Activated naive CD8-positive, alpha-beta T cell treated with anti-CD3 and anti-CD28 coated beads, Interleukin-2, amount 50 U/mL, for 24 hours (primary cell): ENCODE data around the gene GBX1.

Experiments used
- ATAC-seq: fragments of 150-1000 bp; cut with Tn5 transposase; one replicate; pipeline ENCODE4 v1.10.0; 2021
- DNase-seq: peaks from one replicate; pipeline ENCODE4 v3.0.0; 2021
- H3K27ac Mint-ChIP-seq: one replicate; pipeline ENCODE4 v1.8.0; 2021; ENCODE audit warnings: mild to moderate bottlenecking, mixed read lengths
- H3K27me3 Mint-ChIP-seq: one replicate; pipeline ENCODE4 v1.8.0; 2021; ENCODE audit warnings: mixed read lengths
- H3K36me3 Mint-ChIP-seq: one replicate; pipeline ENCODE4 v1.8.0; 2021; ENCODE audit warnings: low read depth, mixed read lengths
- H3K4me1 Mint-ChIP-seq: one replicate; pipeline ENCODE4 v1.8.0; 2021; ENCODE audit warnings: mixed read lengths
- H3K4me3 Mint-ChIP-seq: one replicate; pipeline ENCODE4 v1.8.0; 2021; ENCODE audit warnings: mild to moderate bottlenecking, moderate library complexity, mixed read lengths
- H3K9me3 Mint-ChIP-seq: one replicate; pipeline ENCODE4 v1.8.0; 2021; ENCODE audit warnings: mixed read lengths

The GBX1 gene

DNA sequence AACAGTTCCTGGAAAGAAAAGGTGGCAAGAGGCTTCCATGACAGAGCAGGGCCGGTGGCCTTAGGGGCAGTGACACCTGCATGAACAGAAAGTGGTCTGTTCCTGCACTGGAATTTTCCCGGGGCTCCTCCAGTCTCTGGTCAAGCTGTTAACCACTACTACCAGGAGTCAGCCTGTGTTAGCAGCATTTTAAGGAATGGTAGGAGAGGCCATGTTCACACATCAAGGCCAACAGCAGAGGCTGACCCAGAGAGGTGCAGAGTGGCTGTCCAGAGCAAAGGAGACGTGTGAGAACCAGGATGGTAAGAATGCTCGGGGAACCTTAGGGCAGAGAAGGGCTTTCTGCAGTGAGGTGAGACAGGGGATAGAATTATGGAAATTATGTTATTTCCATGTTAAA is 34.3 kb upstream of the GBX1 start:
- Mint-ChIP-seq H3K27ac (no peak overlapping the region), H3K4me3 (no peak overlapping the region), H3K36me3 (no peaks in the 10 kb centered on the region), H3K4me1 (peaks cover 8% of the 10 kb centered on the region), H3K9me3 (no peaks in the 10 kb centered on the region), H3K27me3 (peaks cover 9% of the 10 kb centered on the region)
- DNase-seq (no peak), ATAC-seq (no peak)

- Mint-ChIP-seq H3K4me3 (no peak overlapping the region), H3K36me3 (no peaks in the 10 kb centered on the region), H3K9me3 (no peaks in the 10 kb centered on the region), H3K4me1 (peaks cover 5% of the 10 kb centered on the region), H3K27ac (no peak overlapping the region), H3K27me3 (peaks cover 9% of the 10 kb centered on the region)
- no peak for DNase-seq
- no peak for ATAC-seq
Observed at GRCh38 chr7:151201344-151201743, 33.9 kb upstream of the GBX1 start.

DNA sequence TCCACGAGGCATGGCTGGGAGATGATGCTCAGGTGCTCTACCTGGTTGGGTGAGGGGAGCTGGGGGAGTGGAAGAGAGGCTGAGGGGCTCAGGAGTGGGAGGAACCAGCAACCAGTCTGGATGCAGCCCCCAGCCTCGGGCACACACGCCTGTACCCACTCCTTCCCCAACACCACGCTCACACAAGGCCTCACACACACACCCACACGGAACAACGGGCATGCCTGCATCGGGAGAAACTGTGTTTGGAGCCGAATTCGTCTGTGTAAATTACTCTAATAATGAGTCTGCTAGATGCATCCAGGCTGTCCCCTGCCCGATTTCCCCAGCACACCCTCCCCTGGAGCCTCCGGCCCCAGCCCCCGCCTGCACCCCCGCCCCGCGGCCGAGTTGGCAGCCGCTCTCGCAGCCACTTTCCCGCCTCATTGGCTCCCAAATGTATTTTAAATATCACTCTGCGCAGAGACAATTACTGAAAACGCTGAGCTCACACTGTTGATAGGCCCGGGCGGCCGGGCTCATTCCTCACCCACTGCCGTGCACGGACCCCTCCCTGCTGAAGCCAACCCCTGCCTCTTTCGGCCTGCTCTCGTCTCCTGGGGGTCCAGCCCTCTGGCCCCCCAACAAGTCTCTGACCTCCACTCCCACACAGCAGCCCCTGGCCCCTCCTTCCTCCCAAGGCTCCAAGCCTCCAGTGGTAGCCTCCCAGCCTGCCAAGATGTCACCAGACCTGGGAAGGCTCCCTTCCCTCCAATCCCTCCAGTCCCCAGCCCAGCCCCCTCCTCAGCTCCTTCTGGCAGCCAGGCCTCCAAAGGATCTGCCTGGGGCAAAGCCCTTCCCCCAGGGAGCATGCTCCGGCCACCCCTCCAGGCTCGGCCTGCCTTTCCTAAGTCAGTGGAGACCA is 31.7 kb upstream of the GBX1 start:
- H3K27me3 Mint-ChIP-seq = peaks cover 5% of the 10 kb centered on the region
- H3K4me1 Mint-ChIP-seq = no peaks in the 10 kb centered on the region
- H3K9me3 Mint-ChIP-seq = no peaks in the 10 kb centered on the region
- ATAC-seq (no peak), DNase-seq (no peak)
- H3K4me3 Mint-ChIP-seq = no peak overlapping the region
- no peaks in the 10 kb centered on the region for H3K36me3 Mint-ChIP-seq
- H3K27ac Mint-ChIP-seq = no peak overlapping the region

DNA sequence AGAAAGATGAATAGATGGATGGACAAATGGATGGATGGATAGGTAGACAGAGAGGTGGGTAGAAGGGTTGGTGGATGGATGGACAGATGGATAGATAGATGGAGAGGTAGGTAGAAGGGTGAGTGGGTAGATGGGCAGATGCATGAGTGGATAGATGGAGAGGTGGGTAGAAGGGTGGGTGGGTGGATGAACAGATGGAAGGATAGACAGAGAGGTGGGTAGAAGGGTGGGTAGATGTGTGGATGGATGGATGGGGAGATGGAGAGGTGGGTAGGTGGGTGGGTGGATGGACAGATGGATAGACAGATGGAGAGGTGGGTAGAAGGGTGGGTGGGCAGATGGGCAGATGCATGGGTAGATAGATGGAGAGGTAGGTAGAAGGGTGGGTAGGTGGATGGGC is 30.4 kb upstream of the GBX1 start:
- Mint-ChIP-seq H3K27ac (no peak overlapping the region), H3K36me3 (no peaks in the 10 kb centered on the region), H3K9me3 (no peaks in the 10 kb centered on the region), H3K4me1 (no peaks in the 10 kb centered on the region), H3K27me3 (peaks cover 2% of the 10 kb centered on the region), H3K4me3 (no peak overlapping the region)
- ATAC-seq (no peak), DNase-seq (no peak)

DNA sequence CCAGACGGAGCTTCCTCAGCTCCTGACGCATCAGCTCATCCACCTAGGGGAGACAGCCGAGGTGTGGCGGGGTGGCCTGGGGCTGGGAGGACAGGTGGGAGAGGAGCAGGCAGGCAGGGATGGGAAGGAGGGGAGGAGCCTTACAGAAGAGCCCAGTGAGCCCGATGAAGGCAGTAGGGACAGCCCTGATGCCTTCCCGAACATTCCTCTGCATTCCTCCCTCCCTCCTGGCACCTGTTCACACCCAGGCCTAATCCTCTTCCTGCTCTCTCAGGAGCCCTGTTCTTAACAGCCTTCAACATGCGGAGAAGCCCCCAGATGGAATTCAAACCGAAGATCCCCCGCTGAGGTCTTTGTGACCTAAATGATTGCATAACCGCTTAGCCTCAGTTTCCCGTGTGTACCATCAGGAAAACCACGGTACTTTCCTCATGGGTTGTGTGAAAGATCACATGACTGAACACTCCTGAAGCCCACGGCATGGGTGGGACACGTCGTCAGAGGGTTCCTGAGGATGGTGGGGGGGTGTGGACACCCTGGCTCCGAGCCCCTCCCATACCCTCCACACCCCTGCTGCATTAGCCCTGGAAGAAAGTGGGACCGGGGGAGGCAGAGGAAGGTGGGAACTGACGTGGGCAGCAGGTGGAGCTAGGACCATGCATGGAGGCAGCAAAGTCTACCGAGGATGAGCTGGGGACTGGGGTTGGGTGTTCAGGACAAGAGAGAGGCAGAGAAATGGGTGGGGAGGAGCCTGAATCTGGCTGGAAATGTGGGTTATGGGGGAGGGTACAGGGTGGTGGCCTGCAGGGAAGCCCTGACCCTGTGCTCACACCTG is 28.3 kb upstream of the GBX1 start:
- Mint-ChIP-seq H3K27me3 (peaks cover 2% of the 10 kb centered on the region), H3K36me3 (no peaks in the 10 kb centered on the region), H3K9me3 (no peaks in the 10 kb centered on the region), H3K4me1 (no peaks in the 10 kb centered on the region), H3K4me3 (no peak overlapping the region), H3K27ac (no peak overlapping the region)
- DNase-seq = no peak
- ATAC-seq = no peak

GRCh38 chr7:151194188-151194587 is 26.7 kb upstream of the GBX1 start:
- H3K27ac Mint-ChIP-seq = no peak overlapping the region

GRCh38 chr7:151193203-151193978 is 25.9 kb upstream of the GBX1 start:
- H3K36me3 Mint-ChIP-seq = no peaks in the 10 kb centered on the region
- H3K27me3 Mint-ChIP-seq = peaks cover 2% of the 10 kb centered on the region
- DNase-seq (no peak), ATAC-seq (no peak)
- no peaks in the 10 kb centered on the region for H3K9me3 Mint-ChIP-seq
- H3K4me3 Mint-ChIP-seq = no peak overlapping the region
- H3K4me1 Mint-ChIP-seq = no peaks in the 10 kb centered on the region
- no peak overlapping the region for H3K27ac Mint-ChIP-seq

More at GRCh38 chr7:151194188-151194587, 26.7 kb upstream of the GBX1 start:
- Mint-ChIP-seq H3K4me1 (no peaks in the 10 kb centered on the region), H3K36me3 (no peaks in the 10 kb centered on the region), H3K27me3 (peaks cover 2% of the 10 kb centered on the region), H3K4me3 (no peak overlapping the region), H3K9me3 (no peaks in the 10 kb centered on the region)
- no peak for ATAC-seq
- DNase-seq = no peak

- Mint-ChIP-seq H3K4me3 (no peak overlapping the region), H3K36me3 (no peaks in the 10 kb centered on the region), H3K9me3 (no peaks in the 10 kb centered on the region), H3K27ac (no peak overlapping the region), H3K4me1 (no peaks in the 10 kb centered on the region), H3K27me3 (peaks cover 2% of the 10 kb centered on the region)
- ATAC-seq (no peak), DNase-seq (no peak)
Observed at GRCh38 chr7:151192002-151192539, 24.6 kb upstream of the GBX1 start.

GRCh38 chr7:151191544-151191943 is 24.1 kb upstream of the GBX1 start:
- DNase-seq = no peak
- Mint-ChIP-seq H3K9me3 (no peaks in the 10 kb centered on the region), H3K27me3 (peaks cover 2% of the 10 kb centered on the region), H3K4me3 (no peak overlapping the region), H3K36me3 (no peaks in the 10 kb centered on the region), H3K27ac (no peak overlapping the region), H3K4me1 (no peaks in the 10 kb centered on the region)
- no peak for ATAC-seq

GRCh38 chr7:151189038-151189437 is 21.5 kb upstream of the GBX1 start:
- Mint-ChIP-seq H3K27ac (no peak overlapping the region), H3K27me3 (no peaks in the 10 kb centered on the region), H3K4me3 (no peak overlapping the region), H3K4me1 (no peaks in the 10 kb centered on the region), H3K36me3 (no peaks in the 10 kb centered on the region), H3K9me3 (no peaks in the 10 kb centered on the region)
- no peak for ATAC-seq
- DNase-seq = no peak

GRCh38 chr7:151188252-151188542 is 20.7 kb upstream of the GBX1 start:
- H3K4me1 Mint-ChIP-seq = no peaks in the 10 kb centered on the region
- H3K27ac Mint-ChIP-seq = no peak overlapping the region
- no peak for DNase-seq
- no peak for ATAC-seq
- no peak overlapping the region for H3K4me3 Mint-ChIP-seq
- H3K27me3 Mint-ChIP-seq = no peaks in the 10 kb centered on the region
- no peaks in the 10 kb centered on the region for H3K36me3 Mint-ChIP-seq
- H3K9me3 Mint-ChIP-seq = no peaks in the 10 kb centered on the region

DNA sequence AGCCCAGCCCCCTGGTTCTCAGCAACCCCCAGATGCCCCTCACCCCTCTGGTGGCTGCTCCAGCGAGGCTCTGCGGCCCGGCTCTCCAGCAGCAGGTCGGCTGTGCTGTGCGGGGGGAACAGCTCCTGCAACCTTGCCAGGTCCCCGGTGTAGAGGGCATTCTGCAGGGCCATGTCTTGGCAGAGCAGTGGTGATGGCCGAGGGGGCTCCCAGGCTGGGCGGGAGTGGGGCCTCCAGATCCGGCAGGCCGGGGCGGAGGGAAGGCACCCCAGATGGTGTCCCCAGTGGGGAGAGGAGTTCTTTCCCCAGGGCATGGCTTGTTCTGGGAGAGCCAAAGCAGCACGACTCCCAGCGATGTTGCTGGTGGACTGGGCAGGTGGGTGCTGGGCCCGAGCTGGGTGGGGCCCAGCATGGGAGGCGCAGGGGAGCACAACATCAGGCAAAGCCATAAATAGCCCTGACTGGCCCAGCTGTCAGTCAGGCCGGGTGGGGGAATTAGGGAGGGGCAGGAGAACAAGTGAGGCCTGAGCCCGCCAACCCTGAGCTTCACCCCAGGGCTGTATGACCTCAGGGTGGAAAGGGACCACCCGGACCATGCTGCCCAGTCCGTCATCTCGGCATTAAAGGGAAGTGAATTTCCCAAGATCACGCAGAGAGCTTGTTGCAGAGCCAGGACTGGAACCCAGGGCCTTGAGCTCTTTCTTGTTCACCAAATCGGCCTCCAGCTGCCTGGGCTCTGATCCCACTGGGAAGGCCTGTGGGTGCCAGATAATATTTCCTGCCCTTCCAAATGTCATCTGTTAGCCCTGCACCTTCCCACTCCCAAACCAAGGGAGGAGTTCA is 20.1 kb upstream of the GBX1 start:
- no peak for ATAC-seq
- Mint-ChIP-seq H3K4me1 (no peaks in the 10 kb centered on the region), H3K9me3 (no peaks in the 10 kb centered on the region), H3K27me3 (no peaks in the 10 kb centered on the region), H3K4me3 (no peak overlapping the region), H3K36me3 (no peaks in the 10 kb centered on the region), H3K27ac (no peak overlapping the region)
- no peak for DNase-seq

DNA sequence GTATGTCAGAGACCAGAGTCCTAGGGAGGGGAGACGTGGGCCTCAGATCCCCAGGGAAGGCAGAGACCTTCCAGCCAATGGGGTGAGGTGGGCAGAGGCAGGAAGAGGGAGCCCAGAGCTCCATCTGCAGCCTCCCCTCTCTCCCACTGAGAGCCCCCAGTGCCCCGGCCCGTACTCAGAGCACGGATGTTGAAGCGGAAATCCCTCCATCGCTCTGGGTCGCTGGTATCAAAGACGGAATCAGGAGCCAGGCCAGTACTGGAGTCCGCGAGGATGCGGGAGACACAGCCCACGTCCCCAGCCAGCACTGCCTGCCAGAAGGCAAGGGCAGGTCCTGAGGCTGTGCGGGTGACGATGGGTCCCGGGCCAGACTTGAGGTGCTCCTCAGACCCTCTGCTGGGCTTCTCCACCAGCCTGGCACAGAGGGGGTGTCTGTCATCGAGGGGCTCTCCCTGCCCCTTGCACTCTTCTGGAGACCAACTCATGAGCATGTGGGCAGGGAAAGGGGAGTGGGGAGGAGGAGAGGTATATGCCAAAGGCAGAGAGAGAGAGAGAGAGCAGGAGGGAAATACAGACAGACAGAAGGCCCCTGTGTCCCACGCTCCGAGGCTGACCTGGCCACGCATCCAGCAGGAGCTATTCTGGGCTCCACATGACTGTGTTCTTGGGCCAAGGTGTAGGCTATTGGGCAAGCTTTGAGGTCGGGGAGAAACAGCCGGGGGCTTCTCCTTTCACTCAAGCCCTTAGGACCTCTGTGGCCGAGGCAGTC is 19.3 kb upstream of the GBX1 start, which contains the start of gene ASB10:
Gene ASB10 (minus strand): TSS at position 611 of the 769 bp plus-strand sequence. CDS start 120 bp downstream, at position 491.
- ATAC-seq (no peak), DNase-seq (no peak)
- Mint-ChIP-seq H3K27ac (no peak within 1 kb of the TSS), H3K9me3 (no peaks in the 10 kb centered on the region), H3K27me3 (no peaks in the 10 kb centered on the region), H3K4me3 (no peak within 1 kb of the TSS), H3K36me3 (no peaks in the 10 kb centered on the region), H3K4me1 (no peaks in the 10 kb centered on the region)
